HFFc6 (cell line): ENCODE measurements around the gene GATAD2A. TPM values are rescaled to one million over a fixed set of nuclear protein-coding genes. Genes with fewer than 3 reads are reported as not detected.

Experiments
- DNase-seq: peaks from one replicate; pipeline ENCODE4 v3.0.0-alpha.2; 2018
- H3K27ac Mint-ChIP-seq: 2 replicates; pipeline ENCODE4 v1.8.0; 2020; ENCODE audit warnings: mild to moderate bottlenecking, mixed read lengths
- H3K27me3 Mint-ChIP-seq: 2 replicates; pipeline ENCODE4 v1.8.0; 2021; ENCODE audit warnings: mild to moderate bottlenecking, moderate library complexity, mixed read lengths; ENCODE audit not compliant: insufficient read depth
- H3K36me3 Mint-ChIP-seq: 2 replicates; pipeline ENCODE4 v1.8.0; 2021; ENCODE audit warnings: low read depth, mixed read lengths
- H3K4me1 Mint-ChIP-seq: 2 replicates; pipeline ENCODE4 v1.8.0; 2020; ENCODE audit warnings: low read depth, mixed read lengths
- H3K4me3 Mint-ChIP-seq: 2 replicates; pipeline ENCODE4 v1.8.0; 2020; ENCODE audit warnings: mild to moderate bottlenecking, moderate library complexity, mixed read lengths
- H3K9me3 Mint-ChIP-seq: 2 replicates; pipeline ENCODE4 v1.8.0; 2020; ENCODE audit warnings: mild to moderate bottlenecking, mixed read lengths
- total RNA-seq, 6 experiments: library from RNA; stranded (reverse); fragmentation: NEBNext Ultra II Directional; extraction: Animal tissue kit (Norgen Biotek cat#: 25700); gene quantifications; 2 replicates in 1 of 6; 3 replicates in 5 of 6; pipeline ENCODE4 v1.2.3, GENCODE V29; 2021
- TF ChIP-seq, protein P1 (sequence below): fragments of 200-600 bp; sonication (generic); IDR thresholded peaks from 2 replicates; pipeline ENCODE4 v1.5.0; 2021; ENCODE audit warnings: antibody characterized with exemption, mild to moderate bottlenecking

The GATAD2A gene
- total RNA-seq, 6 experiments from 2014 or later = 107 to 123 (median 112) TPM

DNA sequence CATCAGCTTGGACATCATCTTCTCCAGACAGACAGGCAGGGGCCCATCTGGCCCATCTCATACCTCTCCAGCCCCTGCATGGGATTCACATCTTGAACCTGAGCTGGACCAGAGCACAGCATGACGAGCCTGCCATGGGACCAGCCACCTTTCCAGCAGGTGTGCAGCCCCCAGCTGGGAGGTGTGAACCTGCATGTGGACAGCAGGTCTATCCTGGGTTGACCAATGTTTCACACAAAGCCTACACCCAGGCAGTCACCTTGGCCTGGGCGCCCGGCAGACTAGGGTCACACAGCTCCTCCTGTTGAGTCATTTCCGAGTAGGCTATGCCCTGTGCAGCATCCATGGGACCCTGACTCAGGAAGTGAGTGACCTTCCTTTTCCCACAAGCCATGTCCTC is 43.4 kb upstream of the GATAD2A start:
- peaks cover 20% of the 10 kb centered on the region for H3K4me1 Mint-ChIP-seq
- H3K27ac Mint-ChIP-seq = peak overlapping the region; percentile 22; the same call in 1 of the 2 replicates
- peaks cover 1% of the 10 kb centered on the region; the same call in 1 of the 2 replicates for H3K27me3 Mint-ChIP-seq
- no peaks in the 10 kb centered on the region for H3K36me3 Mint-ChIP-seq
- no peak for DNase-seq
- TF ChIP-seq, protein P1, sequence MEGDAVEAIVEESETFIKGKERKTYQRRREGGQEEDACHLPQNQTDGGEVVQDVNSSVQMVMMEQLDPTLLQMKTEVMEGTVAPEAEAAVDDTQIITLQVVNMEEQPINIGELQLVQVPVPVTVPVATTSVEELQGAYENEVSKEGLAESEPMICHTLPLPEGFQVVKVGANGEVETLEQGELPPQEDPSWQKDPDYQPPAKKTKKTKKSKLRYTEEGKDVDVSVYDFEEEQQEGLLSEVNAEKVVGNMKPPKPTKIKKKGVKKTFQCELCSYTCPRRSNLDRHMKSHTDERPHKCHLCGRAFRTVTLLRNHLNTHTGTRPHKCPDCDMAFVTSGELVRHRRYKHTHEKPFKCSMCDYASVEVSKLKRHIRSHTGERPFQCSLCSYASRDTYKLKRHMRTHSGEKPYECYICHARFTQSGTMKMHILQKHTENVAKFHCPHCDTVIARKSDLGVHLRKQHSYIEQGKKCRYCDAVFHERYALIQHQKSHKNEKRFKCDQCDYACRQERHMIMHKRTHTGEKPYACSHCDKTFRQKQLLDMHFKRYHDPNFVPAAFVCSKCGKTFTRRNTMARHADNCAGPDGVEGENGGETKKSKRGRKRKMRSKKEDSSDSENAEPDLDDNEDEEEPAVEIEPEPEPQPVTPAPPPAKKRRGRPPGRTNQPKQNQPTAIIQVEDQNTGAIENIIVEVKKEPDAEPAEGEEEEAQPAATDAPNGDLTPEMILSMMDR = no peak
- no peak overlapping the region for H3K4me3 Mint-ChIP-seq
- H3K9me3 Mint-ChIP-seq = no peaks in the 10 kb centered on the region

DNA sequence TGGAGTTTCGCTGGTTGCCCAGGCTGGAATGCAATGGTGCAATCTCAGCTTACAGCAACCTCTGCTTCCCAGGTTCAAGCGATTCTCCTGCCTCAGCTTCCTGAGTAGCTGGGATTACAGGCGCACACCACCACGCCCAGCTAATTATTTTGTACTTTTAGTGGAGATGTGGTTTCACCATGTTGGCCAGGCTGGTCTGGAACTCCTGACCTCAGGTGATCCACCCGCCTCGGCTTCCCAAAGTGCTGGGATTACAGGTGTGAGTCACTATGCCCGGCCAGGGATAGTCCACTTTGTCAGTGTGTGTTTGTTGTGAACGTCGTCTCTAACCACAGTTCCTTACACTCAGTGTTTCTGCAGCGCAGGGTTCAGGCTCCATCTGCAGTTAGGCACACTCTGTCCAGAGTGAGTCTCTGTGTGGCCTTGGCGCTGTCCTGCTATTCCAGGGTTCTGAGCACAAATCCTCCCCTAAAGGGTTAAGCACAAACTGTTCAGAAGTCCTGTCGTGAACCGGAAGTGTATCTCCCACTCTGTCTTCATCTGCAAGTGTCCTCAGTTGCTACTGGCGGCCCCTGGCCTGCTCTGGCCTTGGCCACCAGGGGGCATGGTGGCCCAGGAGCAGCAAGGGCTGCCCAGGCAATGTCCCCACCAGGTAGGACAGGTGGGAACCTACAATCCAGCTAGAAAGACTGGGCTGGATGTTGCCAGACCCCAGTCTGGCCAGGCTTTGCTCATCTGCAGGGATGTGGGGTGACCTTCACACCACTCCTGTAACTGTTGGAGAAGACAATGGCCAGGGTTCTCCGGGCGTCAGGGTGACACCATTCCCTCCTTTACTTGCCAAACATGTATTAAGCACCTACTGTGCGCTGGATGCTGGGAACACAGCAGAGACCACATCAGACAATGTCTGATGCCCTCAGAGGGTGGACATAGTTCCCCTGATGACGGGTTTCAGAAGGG is 38.8 kb upstream of the GATAD2A start:
- H3K36me3 Mint-ChIP-seq = no peaks in the 10 kb centered on the region
- peak overlapping the region; percentile 62 for H3K27ac Mint-ChIP-seq
- peaks cover 14% of the 10 kb centered on the region for H3K4me1 Mint-ChIP-seq
- DNase-seq = peak; percentile 40
- no peaks in the 10 kb centered on the region for H3K9me3 Mint-ChIP-seq
- TF ChIP-seq, protein P1 = peak; percentile 98
- H3K4me3 Mint-ChIP-seq = no peak overlapping the region
- H3K27me3 Mint-ChIP-seq = no peaks in the 10 kb centered on the region

DNA sequence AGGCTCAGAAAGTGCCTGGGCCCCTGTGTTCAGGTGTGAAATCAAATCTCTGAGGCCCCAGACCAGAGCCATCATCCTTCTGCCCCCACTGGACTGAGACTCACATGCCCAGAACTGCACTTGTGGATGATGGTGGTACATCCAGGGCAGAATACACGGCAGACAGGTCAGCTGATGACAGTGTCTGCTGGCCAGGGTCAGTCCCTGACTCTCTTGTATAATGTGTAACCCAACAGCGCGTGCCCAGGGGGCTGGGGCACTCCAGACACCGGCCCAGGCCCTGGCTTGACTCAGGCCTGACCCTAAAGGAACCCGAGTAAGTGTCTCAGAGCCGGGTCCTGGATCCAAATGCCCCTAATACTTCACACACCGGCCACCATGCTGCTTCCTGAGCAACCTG is 37.4 kb upstream of the GATAD2A start:
- no peaks in the 10 kb centered on the region for H3K9me3 Mint-ChIP-seq
- no peak overlapping the region for H3K27ac Mint-ChIP-seq
- DNase-seq = no peak
- TF ChIP-seq, protein P1 = no peak
- H3K27me3 Mint-ChIP-seq = no peaks in the 10 kb centered on the region
- peaks cover 19% of the 10 kb centered on the region for H3K4me1 Mint-ChIP-seq
- H3K36me3 Mint-ChIP-seq = no peaks in the 10 kb centered on the region
- no peak overlapping the region for H3K4me3 Mint-ChIP-seq

DNA sequence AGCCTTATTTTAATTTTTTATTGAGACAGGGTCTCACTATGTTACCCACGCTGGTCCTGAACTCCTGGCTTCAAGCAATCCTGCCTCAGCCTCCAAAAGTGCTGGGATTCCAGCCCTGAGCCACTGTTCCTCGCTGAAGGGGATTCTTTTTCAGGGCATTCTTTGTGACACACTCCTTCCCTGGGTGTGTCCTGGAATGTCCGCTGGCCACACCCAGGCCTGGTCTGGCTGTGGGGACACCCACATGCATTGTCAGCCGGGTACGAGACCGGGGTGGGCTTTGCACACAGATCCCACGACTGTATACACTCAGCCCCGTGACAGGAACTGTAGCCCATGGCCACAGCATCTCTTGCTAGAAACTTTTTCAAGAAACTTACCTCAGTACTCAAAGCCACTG is 34.4 kb upstream of the GATAD2A start:
- no peaks in the 10 kb centered on the region for H3K36me3 Mint-ChIP-seq
- H3K27me3 Mint-ChIP-seq = no peaks in the 10 kb centered on the region
- H3K9me3 Mint-ChIP-seq = no peaks in the 10 kb centered on the region
- H3K4me1 Mint-ChIP-seq = peaks cover 13% of the 10 kb centered on the region
- H3K27ac Mint-ChIP-seq = peak overlapping the region; percentile 59
- no peak for DNase-seq
- no peak overlapping the region for H3K4me3 Mint-ChIP-seq
- TF ChIP-seq, protein P1 = no peak

DNA sequence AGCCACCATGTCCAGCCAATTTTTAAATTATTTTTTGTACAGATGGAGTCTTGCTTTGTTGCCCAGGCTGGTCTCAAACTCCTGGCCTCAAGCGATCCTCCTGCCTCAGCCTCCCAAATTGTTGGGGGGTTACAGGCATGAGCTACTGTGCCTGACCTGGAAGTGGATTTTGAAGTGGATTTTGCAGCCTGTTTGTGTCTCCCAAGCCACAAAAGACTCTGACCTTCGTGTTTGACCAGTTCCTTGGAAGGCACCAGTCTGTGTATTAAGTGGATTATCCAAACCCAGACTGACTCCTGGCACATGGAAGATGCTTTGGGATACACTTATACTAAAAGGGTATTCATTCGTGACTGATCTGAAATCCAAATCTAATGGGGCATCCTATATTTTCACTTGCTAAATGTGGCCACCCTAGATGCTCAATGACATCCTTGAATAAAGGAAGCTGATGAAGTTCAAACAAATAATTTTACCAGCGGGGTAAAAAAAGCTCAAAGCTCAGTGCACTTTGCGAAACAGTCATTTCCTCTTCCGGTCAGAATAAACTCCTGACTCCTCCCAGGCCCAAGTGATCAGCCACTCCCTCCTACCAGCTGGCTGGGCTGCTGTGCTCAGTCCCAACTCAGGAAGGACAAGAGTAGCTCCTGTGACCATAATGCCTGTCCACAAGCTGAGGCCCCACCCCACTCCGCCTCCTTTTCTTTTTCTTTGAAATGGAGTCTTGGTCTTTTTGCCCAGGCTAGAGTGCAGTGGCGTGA is 32.6 kb upstream of the GATAD2A start:
- TF ChIP-seq, protein P1 = no peak
- Mint-ChIP-seq H3K27ac (peak overlapping the region; percentile 88), H3K9me3 (no peaks in the 10 kb centered on the region), H3K36me3 (no peaks in the 10 kb centered on the region), H3K4me1 (peaks cover 14% of the 10 kb centered on the region), H3K27me3 (no peaks in the 10 kb centered on the region), H3K4me3 (peak overlapping the region; percentile 59; the same call in 1 of the 2 replicates)
- peak; percentile 48 for DNase-seq
